T-helper 2 cell (primary cell): Measurements from ENCODE around the gene PYGO2.
"Not testable (repeated sequence)": the region's sequence is repeated elsewhere in the genome, so short reads cannot be mapped to it uniquely, and the experiment has no call there.

Experiments used
- DNase-seq, 5 experiments: peaks; one replicate each; pipeline versions ENCODE4 v3.0.0 to v3.0.0-alpha.2; 2012 to 2022

The PYGO2 gene

GRCh38 chr1:154977762-154978161 lies 16.2 kb upstream of the PYGO2 start:
- DNase-seq: not testable (repeated sequence)

- peak in 4 of 5 experiments; percentile 34 to 68 (median 40) for DNase-seq
These were observed 14.0 kb upstream of the PYGO2 start for GRCh38 chr1:154975409-154976059.

GRCh38 chr1:154974808-154975408 lies 13.3 kb upstream of the PYGO2 start:
- peak; percentile 85 to 96 (median 92) for DNase-seq

- DNase-seq: peak; percentile 85 to 100 (median 94)
These were observed 12.7 kb upstream of the PYGO2 start, which contains the start of gene CKS1B for GRCh38 chr1:154974102-154974807. TSS of gene CKS1B (plus strand) at chr1:154974681. CDS start at chr1:154974746, 65 bp downstream.

- DNase-seq: peak; percentile 80 to 95 (median 86)
These were observed 11.9 kb upstream of the PYGO2 start for GRCh38 chr1:154973344-154974101.

- no peak for DNase-seq
These were observed 11.1 kb upstream of the PYGO2 start for GRCh38 chr1:154972517-154973343.

GRCh38 chr1:154972213-154972516 lies 10.6 kb upstream of the PYGO2 start:
- no peak for DNase-seq

- DNase-seq: no peak
These were observed 9.9 kb upstream of the PYGO2 start for GRCh38 chr1:154971341-154971998.

- DNase-seq: peak in 2 of 5 experiments; percentile 25 to 69
These were observed 9.2 kb upstream of the PYGO2 start, which contains the start of gene SHC1 for GRCh38 chr1:154970631-154971340. TSS of gene SHC1 (minus strand) at chr1:154970747. CDS start at chr1:154970526, 221 bp downstream.

GRCh38 chr1:154969860-154970452 lies 8.4 kb upstream of the PYGO2 start:
- DNase-seq: no peak

- no peak for DNase-seq
These were observed 7.7 kb upstream of the PYGO2 start for GRCh38 chr1:154969246-154969645.

GRCh38 chr1:154968731-154969130 lies 7.1 kb upstream of the PYGO2 start:
- no peak for DNase-seq

GRCh38 chr1:154967331-154967950 lies 5.9 kb upstream of the PYGO2 start:
- no peak for DNase-seq

GRCh38 chr1:154966111-154966510 lies 4.5 kb upstream of the PYGO2 start:
- DNase-seq: no peak

GRCh38 chr1:154964359-154964758 lies 2.8 kb upstream of the PYGO2 start:
- no peak for DNase-seq

GRCh38 chr1:154963643-154964042 lies 2.1 kb upstream of the PYGO2 start:
- no peak for DNase-seq

GRCh38 chr1:154962795-154963330 lies 1.3 kb upstream of the PYGO2 start:
- DNase-seq: no peak

- DNase-seq: peak in 1 of 5 experiments; percentile 57
These were observed 671 bp upstream of the PYGO2 start for GRCh38 chr1:154962156-154962749.

GRCh38 chr1:154960446-154961136 lies 991 bp downstream of the PYGO2 start:
- no peak for DNase-seq
